Left ventricle myocardium inferior (tissue), 1 donor: ENCODE results near the gene PRSS22. TPM values are rescaled to one million over a fixed set of nuclear protein-coding genes. Genes with fewer than 3 reads are reported as not detected.

Experiments used
- DNase-seq: peaks from one replicate; pipeline ENCODE4 v3.0.0-alpha.2; 2020
- H3K27ac ChIP-seq: fragments of 200-600 bp; replicated peaks from 2 replicates; pipeline ENCODE4 v1.8.0; 2021
- H3K27me3 ChIP-seq: fragments of 200-600 bp; 2 replicates; pipeline ENCODE4 v1.8.0; 2021; ENCODE audit warnings: low read depth
- H3K36me3 ChIP-seq: fragments of 200-600 bp; 2 replicates; pipeline ENCODE4 v1.8.0; 2021
- H3K4me1 ChIP-seq: fragments of 200-600 bp; 2 replicates; pipeline ENCODE4 v1.8.0; 2021
- H3K4me3 ChIP-seq: fragments of 200-600 bp; 2 replicates; pipeline ENCODE4 v1.8.0; 2021; ENCODE audit warnings: mild to moderate bottlenecking, moderate library complexity
- H3K9me3 ChIP-seq: fragments of 200-600 bp; replicated peaks from 2 replicates; pipeline ENCODE4 v1.8.0; 2021
- CTCF ChIP-seq: fragments of 200-600 bp; IDR thresholded peaks from 2 replicates; pipeline ENCODE4 v1.8.0; 2021; ENCODE audit warnings: antibody characterized with exemption, mild to moderate bottlenecking, borderline replicate concordance
- intact Hi-C: fragments of 100-400 bp; cut with micrococcal nuclease; formaldehyde crosslinking; loops from one replicate; pipeline ENCODE4 v1.11.0; 2022
- total RNA-seq: library from RNA; stranded (reverse); fragmentation: NEBNext Ultra II Directional; extraction: Animal tissue kit (Norgen Biotek cat#: 25700); gene quantifications from one replicate; pipeline ENCODE4 v1.2.1, GENCODE V29; 2021
- donor health status: DM: no; HTN: yes; CAD: no; lungs with severe emphysema.

PRSS22 gene
- total RNA-seq, 1 donor from 2014 or later: not detected

- DNase-seq: peak; percentile 30
- Histone ChIP-seq H3K4me3 (peak overlapping the region; percentile 19), H3K9me3 (no peaks in the 10 kb centered on the region), H3K4me1 (peaks cover 17% of the 10 kb centered on the region), H3K36me3 (no peaks in the 10 kb centered on the region), H3K27me3 (peaks cover 56% of the 10 kb centered on the region), H3K27ac (peak overlapping the region; percentile 25)
- intact Hi-C loops: no loop called here
- peak; percentile 57 for TF ChIP-seq CTCF
Measured at GRCh38 chr16:2842340-2843000, 15.5 kb downstream of the PRSS22 start.

DNA sequence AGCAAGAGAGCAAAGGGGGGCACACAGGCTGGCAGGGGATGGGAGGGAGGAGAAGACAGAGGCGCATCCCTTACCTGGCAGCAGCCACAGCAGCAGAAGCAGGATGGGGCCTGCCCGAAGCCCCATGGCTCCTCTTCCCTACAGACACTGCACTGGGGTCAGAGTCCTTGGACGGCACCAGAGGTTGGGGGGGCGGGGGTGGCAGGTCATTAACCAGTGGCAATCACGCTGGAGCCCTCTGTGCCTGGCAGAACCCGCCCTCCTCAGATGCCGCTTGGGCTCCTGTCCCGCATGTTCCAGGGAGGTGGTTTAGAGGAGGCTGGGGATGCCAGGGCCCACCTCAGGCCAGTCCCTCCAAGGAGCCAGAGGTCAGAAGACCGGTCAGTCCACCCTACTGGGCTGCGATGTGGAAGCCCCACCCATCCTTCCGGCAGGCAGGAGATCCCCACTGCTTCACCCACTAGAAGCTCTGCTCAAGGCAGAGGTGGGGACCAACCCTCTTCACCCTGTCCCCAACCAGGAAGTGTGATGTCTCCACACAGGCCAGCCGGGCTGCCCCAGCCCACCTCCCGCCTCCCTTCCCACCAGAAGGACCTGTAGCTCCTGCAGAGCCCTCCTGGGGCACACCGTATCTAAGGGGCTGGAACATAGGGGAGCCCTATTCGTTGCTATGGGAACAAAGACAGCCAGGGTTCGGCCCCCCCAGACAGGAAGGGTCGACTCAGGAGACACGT lies 16.2 kb downstream of the PRSS22 start:
- Histone ChIP-seq H3K4me3 (peak overlapping the region; percentile 19), H3K9me3 (no peaks in the 10 kb centered on the region), H3K27ac (peak overlapping the region; percentile 25), H3K27me3 (peaks cover 58% of the 10 kb centered on the region), H3K36me3 (no peaks in the 10 kb centered on the region), H3K4me1 (peaks cover 17% of the 10 kb centered on the region)
- peak; percentile 10 for DNase-seq
- TF ChIP-seq CTCF: no peak
- intact Hi-C loops: no loop called here

GRCh38 chr16:2840914-2841313 lies 17.1 kb downstream of the PRSS22 start:
- Histone ChIP-seq H3K9me3 (no peaks in the 10 kb centered on the region), H3K4me3 (no peak overlapping the region), H3K36me3 (no peaks in the 10 kb centered on the region), H3K27ac (no peak overlapping the region), H3K4me1 (peaks cover 17% of the 10 kb centered on the region), H3K27me3 (peaks cover 67% of the 10 kb centered on the region)
- intact Hi-C loops: no loop called here
- peak; percentile 9 for DNase-seq
- no peak for TF ChIP-seq CTCF

DNA sequence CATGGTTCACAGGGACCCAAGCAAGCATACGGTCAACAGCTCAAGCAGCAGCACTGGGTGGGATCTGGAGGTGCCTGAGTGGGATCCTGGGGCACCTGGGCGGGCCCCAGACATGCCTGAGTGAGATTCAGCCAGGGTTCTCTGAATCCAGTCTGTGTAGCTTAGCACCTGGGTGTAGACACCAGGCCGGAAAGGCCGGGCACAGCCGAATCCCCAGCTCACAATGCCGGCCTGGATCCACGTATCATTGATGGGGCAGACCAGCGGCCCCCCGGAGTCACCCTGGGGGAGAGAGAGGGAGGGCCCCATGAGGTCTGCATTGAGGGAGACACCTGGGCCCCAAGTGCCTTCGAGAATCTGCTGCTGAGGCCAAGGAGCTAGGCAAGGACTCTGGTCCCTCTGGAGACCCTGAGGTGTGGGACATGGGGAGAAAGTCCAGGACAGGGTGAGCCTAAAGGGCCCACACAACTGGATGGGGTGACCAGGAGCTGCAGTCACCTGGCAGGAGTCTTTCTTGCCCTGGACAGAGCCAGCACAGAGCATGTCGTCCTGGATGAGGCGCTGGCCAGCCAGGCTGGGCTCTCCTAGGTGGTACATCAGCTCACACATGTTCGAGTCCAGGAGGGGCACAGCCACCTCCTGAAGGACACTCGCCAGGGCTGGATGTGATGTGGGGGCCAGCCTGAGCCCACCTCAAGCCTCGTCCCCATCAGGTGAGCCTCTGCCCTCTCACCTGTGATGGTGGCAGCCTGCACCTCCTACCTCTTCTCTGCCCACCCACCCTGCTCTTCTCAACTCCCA lies 18.1 kb downstream of the PRSS22 start:
- intact Hi-C loops: no loop called here
- H3K9me3 ChIP-seq: no peaks in the 10 kb centered on the region
- H3K4me1 ChIP-seq: peaks cover 17% of the 10 kb centered on the region
- H3K27ac ChIP-seq: no peak overlapping the region
- peaks cover 69% of the 10 kb centered on the region for H3K27me3 ChIP-seq
- no peak for TF ChIP-seq CTCF
- peak; percentile 5 for DNase-seq
- H3K36me3 ChIP-seq: no peaks in the 10 kb centered on the region
- no peak overlapping the region for H3K4me3 ChIP-seq

GRCh38 chr16:2838928-2839327 lies 19.0 kb downstream of the PRSS22 start:
- H3K9me3 ChIP-seq: no peaks in the 10 kb centered on the region
- peaks cover 69% of the 10 kb centered on the region for H3K27me3 ChIP-seq
- H3K36me3 ChIP-seq: no peaks in the 10 kb centered on the region
- H3K4me1 ChIP-seq: peaks cover 17% of the 10 kb centered on the region
- intact Hi-C loops: no loop called here
- peak; percentile 77 for TF ChIP-seq CTCF
- peak; percentile 48 for DNase-seq
- no peak overlapping the region for H3K4me3 ChIP-seq
- H3K27ac ChIP-seq: no peak overlapping the region
